Measurements from ENCODE around the gene ABT1. TPM values are rescaled to one million over a fixed set of nuclear protein-coding genes. Genes with fewer than 3 reads are reported as not detected.

The ABT1 gene
- total and polyA plus RNA-seq, 2 experiments from 2014 or later, result 25.7 to 29.1 TPM

GRCh38 chr6:26563488-26563887, 33.3 kb upstream of the ABT1 start:
- H2AFZ ChIP-seq, result no peak overlapping the region
- H3K4me2 ChIP-seq, result no peak overlapping the region
- TF ChIP-seq ZNF114 (CRISPR knock-in tag; IDR thresholded peaks at IDR 0.05) (no peak), ZNF462 (CRISPR knock-in tag; IDR thresholded peaks at IDR 0.05) (no peak)
- H3K4me1 ChIP-seq (ENCODE audit: insufficient read depth), result no peaks in the 10 kb centered on the region
- no peaks in the 10 kb centered on the region for H3K36me3 ChIP-seq (ENCODE audit: insufficient read depth)
- H3K79me2 ChIP-seq (replicated peaks; ENCODE audit: insufficient read depth), result no peaks in the 10 kb centered on the region
- H3F3A ChIP-seq (replicated peaks; ENCODE audit: low read depth), result no peaks in the 10 kb centered on the region
- no peak overlapping the region for H3K27ac Mint-ChIP-seq
- no peak overlapping the region; the same call in 2 of the 3 replicates for H3K4me3 Mint-ChIP-seq
- no peaks in the 10 kb centered on the region for H4K20me1 ChIP-seq (replicated peaks; ENCODE audit: insufficient read depth)
- H3K4me3 ChIP-seq, result no peak overlapping the region
- H3K36me3 Mint-ChIP-seq (ENCODE audit: low read depth), result peaks cover 8% of the 10 kb centered on the region
- no peaks in the 10 kb centered on the region for H3K27me3 ChIP-seq (ENCODE audit: insufficient read depth)
- peaks cover 6% of the 10 kb centered on the region for H3K27me3 Mint-ChIP-seq (ENCODE audit: insufficient read depth, low read depth, poor library complexity)
- ATAC-seq, result no peak
- no peaks in the 10 kb centered on the region; the same call in 1 of the 2 replicates for H3K9me2 ChIP-seq (ENCODE audit: insufficient read depth)
- no peak overlapping the region for H3K27ac ChIP-seq (ENCODE audit: low read depth)
- no peak for DNase-seq (ENCODE audit: low spot score)
- H3K4me1 Mint-ChIP-seq, result no peaks in the 10 kb centered on the region; the same call in 2 of the 3 replicates
- H3K9me3 Mint-ChIP-seq, result peaks cover 15% of the 10 kb centered on the region

GRCh38 chr6:26568601-26569432, 27.9 kb upstream of the ABT1 start:
- H3K36me3 Mint-ChIP-seq (ENCODE audit: low read depth), result peaks cover 6% of the 10 kb centered on the region; the same call in 1 of the 3 replicates
- peaks cover 4% of the 10 kb centered on the region; the same call in 1 of the 3 replicates for H3K4me1 Mint-ChIP-seq
- Histone ChIP-seq H3K4me2 (peak overlapping the region; percentile 84), H2AFZ (peak overlapping the region; percentile 78), H3K27me3 (ENCODE audit: insufficient read depth) (no peaks in the 10 kb centered on the region), H3K9me2 (ENCODE audit: insufficient read depth) (no peaks in the 10 kb centered on the region), H3K4me1 (ENCODE audit: insufficient read depth) (no peaks in the 10 kb centered on the region; the same call in 1 of the 2 replicates), H3K27ac (ENCODE audit: low read depth) (no peak overlapping the region), H4K20me1 (replicated peaks; ENCODE audit: insufficient read depth) (no peaks in the 10 kb centered on the region), H3K4me3 (peak overlapping the region; percentile 95), H3K79me2 (replicated peaks; ENCODE audit: insufficient read depth) (no peaks in the 10 kb centered on the region), H3K36me3 (ENCODE audit: insufficient read depth) (no peaks in the 10 kb centered on the region), H3F3A (replicated peaks; ENCODE audit: low read depth) (no peaks in the 10 kb centered on the region)
- peaks cover 10% of the 10 kb centered on the region; the same call in 2 of the 3 replicates for H3K9me3 Mint-ChIP-seq
- DNase-seq (ENCODE audit: low spot score) (peak; percentile 92), ATAC-seq (peak; percentile 56)
- peak; percentile 65 for TF ChIP-seq CREB1 (CRISPR knock-in tag; IDR thresholded peaks at IDR 0.05; ENCODE audit: low read depth)
- peak; percentile 23 to 59; a peak in 3 of 4 replicates for TF ChIP-seq CTCF (conservative IDR thresholded peaks at IDR 0.05; ENCODE audit: low read depth in 2 of 2)
- TF ChIP-seq EZH2phosphoT487 (IDR thresholded peaks at IDR 0.05; ENCODE audit: unreplicated experiment), result no peak
- no peak for TF ChIP-seq ETS1 (IDR thresholded peaks at IDR 0.05)
- no peak for TF ChIP-seq STAT1 (IDR thresholded peaks at IDR 0.05; ENCODE audit: unreplicated experiment)
- TF ChIP-seq NANOG (IDR thresholded peaks at IDR 0.05; ENCODE audit: borderline replicate concordance), result 0 out of 2 replicates have a peak, but pooled peaks have one; percentile 17
- H3K27ac Mint-ChIP-seq, result peak overlapping the region; percentile 26; the same call in 1 of the 2 replicates
- peaks cover 31% of the 10 kb centered on the region for H3K27me3 Mint-ChIP-seq (ENCODE audit: insufficient read depth, low read depth, poor library complexity)
- peak overlapping the region; percentile 91 for H3K4me3 Mint-ChIP-seq
